ENCODE results near the gene ECHDC3. TPM values are rescaled to one million over a fixed set of nuclear protein-coding genes. Genes with fewer than 3 reads are reported as not detected.

The ECHDC3 gene
- total and polyA plus RNA-seq, 2 of the 13 experiments (the other 11 are each of a cell fraction or from before 2014, with no cell fraction given) = not detected

DNA sequence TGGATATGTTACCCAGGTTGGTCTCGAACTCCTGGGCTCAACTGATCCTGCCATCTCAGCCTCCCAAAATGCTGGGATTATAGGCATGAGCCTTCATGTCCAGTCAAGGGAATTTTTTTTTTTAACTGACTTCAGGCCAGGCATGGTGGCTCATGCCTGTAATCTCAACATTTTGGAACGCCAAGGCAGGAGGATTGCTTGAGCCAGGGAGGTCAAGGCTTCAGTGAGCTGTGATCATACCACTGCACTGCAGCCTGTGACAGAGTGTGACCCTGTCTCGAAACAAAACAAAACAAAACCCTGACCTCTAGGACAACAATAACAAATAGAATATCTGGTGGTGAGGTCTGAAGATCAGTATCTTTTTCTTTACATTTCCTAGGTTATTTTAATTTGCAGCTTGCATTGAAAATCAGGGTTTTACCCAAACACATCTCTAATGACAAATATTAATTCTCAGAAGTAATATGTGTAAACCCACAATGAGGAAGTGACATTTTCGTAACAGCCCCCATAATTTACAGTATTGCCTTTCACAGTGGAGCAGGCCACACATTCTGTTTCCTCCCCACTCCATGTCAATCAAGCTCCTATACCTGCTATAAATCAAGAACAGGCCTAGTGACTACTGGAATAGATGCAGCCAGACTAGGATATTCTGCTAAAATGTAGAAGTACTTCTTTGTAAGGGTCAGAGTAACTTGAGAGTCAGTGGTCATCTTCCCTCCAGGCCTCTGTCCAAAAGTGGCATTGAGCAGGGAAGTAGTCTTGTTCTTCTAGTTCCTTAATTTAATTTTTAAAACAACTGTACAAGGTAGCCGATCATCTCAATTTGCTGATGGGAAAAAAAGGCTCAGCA, 43.3 kb upstream of the ECHDC3 start (continued):
- TF ChIP-seq LCORL (IDR thresholded peaks at IDR 0.05) = no peak
- TF ChIP-seq LCORL (CRISPR knock-in tag; IDR thresholded peaks at IDR 0.05) = peak; percentile 52; the same call in 1 of the 2 replicates
- no peak for TF ChIP-seq ZNF282 (IDR thresholded peaks at IDR 0.05; ENCODE audit: partially characterized antibody)
- 0 out of 2 replicates have a peak, but pooled peaks have one; percentile 29 for TF ChIP-seq ZNF501 (CRISPR knock-in tag; IDR thresholded peaks at IDR 0.05)
- no peak; the same call in 1 of the 2 replicates for TF ChIP-seq MIER3 (CRISPR knock-in tag; IDR thresholded peaks at IDR 0.05; ENCODE audit: borderline replicate concordance)
- TF ChIP-seq, protein P1, sequence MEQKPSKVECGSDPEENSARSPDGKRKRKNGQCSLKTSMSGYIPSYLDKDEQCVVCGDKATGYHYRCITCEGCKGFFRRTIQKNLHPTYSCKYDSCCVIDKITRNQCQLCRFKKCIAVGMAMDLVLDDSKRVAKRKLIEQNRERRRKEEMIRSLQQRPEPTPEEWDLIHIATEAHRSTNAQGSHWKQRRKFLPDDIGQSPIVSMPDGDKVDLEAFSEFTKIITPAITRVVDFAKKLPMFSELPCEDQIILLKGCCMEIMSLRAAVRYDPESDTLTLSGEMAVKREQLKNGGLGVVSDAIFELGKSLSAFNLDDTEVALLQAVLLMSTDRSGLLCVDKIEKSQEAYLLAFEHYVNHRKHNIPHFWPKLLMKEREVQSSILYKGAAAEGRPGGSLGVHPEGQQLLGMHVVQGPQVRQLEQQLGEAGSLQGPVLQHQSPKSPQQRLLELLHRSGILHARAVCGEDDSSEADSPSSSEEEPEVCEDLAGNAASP (CRISPR knock-in tag; IDR thresholded peaks at IDR 0.05; ENCODE audit: borderline replicate concordance) = peak; percentile 60; the same call in 1 of the 2 replicates
- TF ChIP-seq FOXC1 (CRISPR knock-in tag; IDR thresholded peaks at IDR 0.05; ENCODE audit: borderline replicate concordance) = no peak
- no peak for TF ChIP-seq FOXK2 (IDR thresholded peaks at IDR 0.05)
- TF ChIP-seq RFXAP (CRISPR knock-in tag; IDR thresholded peaks at IDR 0.05; ENCODE audit: borderline replicate concordance) = 0 out of 2 replicates have a peak, but pooled peaks have one; percentile 40
- TF ChIP-seq, protein P2, sequence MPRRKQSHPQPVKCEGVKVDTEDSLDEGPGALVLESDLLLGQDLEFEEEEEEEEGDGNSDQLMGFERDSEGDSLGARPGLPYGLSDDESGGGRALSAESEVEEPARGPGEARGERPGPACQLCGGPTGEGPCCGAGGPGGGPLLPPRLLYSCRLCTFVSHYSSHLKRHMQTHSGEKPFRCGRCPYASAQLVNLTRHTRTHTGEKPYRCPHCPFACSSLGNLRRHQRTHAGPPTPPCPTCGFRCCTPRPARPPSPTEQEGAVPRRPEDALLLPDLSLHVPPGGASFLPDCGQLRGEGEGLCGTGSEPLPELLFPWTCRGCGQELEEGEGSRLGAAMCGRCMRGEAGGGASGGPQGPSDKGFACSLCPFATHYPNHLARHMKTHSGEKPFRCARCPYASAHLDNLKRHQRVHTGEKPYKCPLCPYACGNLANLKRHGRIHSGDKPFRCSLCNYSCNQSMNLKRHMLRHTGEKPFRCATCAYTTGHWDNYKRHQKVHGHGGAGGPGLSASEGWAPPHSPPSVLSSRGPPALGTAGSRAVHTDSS (CRISPR knock-in tag; conservative IDR thresholded peaks at IDR 0.05) = no peak
- TF ChIP-seq, protein P3, sequence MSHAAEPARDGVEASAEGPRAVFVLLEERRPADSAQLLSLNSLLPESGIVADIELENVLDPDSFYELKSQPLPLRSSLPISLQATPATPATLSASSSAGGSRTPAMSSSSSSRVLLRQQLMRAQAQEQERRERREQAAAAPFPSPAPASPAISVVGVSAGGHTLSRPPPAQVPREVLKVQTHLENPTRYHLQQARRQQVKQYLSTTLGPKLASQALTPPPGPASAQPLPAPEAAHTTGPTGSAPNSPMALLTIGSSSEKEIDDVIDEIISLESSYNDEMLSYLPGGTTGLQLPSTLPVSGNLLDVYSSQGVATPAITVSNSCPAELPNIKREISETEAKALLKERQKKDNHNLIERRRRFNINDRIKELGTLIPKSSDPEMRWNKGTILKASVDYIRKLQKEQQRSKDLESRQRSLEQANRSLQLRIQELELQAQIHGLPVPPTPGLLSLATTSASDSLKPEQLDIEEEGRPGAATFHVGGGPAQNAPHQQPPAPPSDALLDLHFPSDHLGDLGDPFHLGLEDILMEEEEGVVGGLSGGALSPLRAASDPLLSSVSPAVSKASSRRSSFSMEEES (CRISPR knock-in tag; IDR thresholded peaks at IDR 0.05) = no peak
- TF ChIP-seq, protein P4, sequence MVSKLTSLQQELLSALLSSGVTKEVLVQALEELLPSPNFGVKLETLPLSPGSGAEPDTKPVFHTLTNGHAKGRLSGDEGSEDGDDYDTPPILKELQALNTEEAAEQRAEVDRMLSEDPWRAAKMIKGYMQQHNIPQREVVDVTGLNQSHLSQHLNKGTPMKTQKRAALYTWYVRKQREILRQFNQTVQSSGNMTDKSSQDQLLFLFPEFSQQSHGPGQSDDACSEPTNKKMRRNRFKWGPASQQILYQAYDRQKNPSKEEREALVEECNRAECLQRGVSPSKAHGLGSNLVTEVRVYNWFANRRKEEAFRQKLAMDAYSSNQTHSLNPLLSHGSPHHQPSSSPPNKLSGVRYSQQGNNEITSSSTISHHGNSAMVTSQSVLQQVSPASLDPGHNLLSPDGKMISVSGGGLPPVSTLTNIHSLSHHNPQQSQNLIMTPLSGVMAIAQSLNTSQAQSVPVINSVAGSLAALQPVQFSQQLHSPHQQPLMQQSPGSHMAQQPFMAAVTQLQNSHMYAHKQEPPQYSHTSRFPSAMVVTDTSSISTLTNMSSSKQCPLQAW (CRISPR knock-in tag; IDR thresholded peaks at IDR 0.05) = 0 out of 2 replicates have a peak, but pooled peaks have one; percentile 21
- TF ChIP-seq ATF1 (CRISPR knock-in tag; IDR thresholded peaks at IDR 0.05) = no peak
- no peak for TF ChIP-seq BRCA1 (CRISPR knock-in tag; IDR thresholded peaks at IDR 0.05)
- TF ChIP-seq, protein P5, sequence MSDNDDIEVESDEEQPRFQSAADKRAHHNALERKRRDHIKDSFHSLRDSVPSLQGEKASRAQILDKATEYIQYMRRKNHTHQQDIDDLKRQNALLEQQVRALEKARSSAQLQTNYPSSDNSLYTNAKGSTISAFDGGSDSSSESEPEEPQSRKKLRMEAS (IDR thresholded peaks at IDR 0.05) = no peak
- TF ChIP-seq FOXJ3 (CRISPR knock-in tag; IDR thresholded peaks at IDR 0.05; ENCODE audit: borderline replicate concordance) = no peak
- TF ChIP-seq RARG (CRISPR knock-in tag; IDR thresholded peaks at IDR 0.05; ENCODE audit: low read depth) = 0 out of 2 replicates have a peak, but pooled peaks have one; percentile 49
- TF ChIP-seq CCDC6 (CRISPR knock-in tag; IDR thresholded peaks at IDR 0.05) = no peak
- TF ChIP-seq HDAC6 (IDR thresholded peaks at IDR 0.05; ENCODE audit: low read depth, low read length) = no peak
- TF ChIP-seq, protein P6, sequence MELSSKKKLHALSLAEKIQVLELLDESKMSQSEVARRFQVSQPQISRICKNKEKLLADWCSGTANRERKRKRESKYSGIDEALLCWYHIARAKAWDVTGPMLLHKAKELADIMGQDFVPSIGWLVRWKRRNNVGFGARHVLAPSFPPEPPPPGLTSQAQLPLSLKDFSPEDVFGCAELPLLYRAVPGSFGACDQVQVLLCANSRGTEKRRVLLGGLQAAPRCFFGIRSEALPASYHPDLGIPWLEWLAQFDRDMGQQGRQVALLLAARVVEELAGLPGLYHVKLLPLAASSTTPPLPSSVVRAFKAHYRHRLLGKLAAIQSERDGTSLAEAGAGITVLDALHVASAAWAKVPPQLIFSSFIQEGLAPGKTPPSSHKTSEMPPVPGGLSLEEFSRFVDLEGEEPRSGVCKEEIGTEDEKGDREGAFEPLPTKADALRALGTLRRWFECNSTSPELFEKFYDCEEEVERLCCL (CRISPR knock-in tag; IDR thresholded peaks at IDR 0.05; ENCODE audit: borderline replicate concordance) = no peak

Measured in HepG2 (cell line).